K562 (cell line): Measurements from ENCODE around the gene ACAP2. TPM values are rescaled to one million over a fixed set of nuclear protein-coding genes. Genes with fewer than 3 reads are reported as not detected.

Source experiments
- GMEB1 ChIP-seq: fragments of 250-450 bp; sonication (Bioruptor Pico); IDR thresholded peaks from 2 replicates; pipeline ENCODE4 v1.4.0; 2020; ENCODE audit warnings: mild to moderate bottlenecking
- NCOA1 ChIP-seq: fragments of 450-650 bp; IDR thresholded peaks from 2 replicates; pipeline ENCODE4 v1.6.1; 2016; ENCODE audit warnings: low read depth
- NRF1 ChIP-seq, 2 experiments: fragments of 450-650 bp; IDR thresholded peaks in 1 of 2; conservative IDR thresholded peaks in 1 of 2; 2 replicates each; pipeline ENCODE4 v1.6.1; 2014; ENCODE audit warnings: mild to moderate bottlenecking in 2 of 2
- RBBP5 ChIP-seq: fragments of 200-600 bp; sonication (generic); IDR thresholded peaks from 2 replicates; pipeline ENCODE4 v1.6.1; 2012; ENCODE audit warnings: borderline replicate concordance, mild to moderate bottlenecking, low read length, control low read depth, inconsistent platforms; ENCODE audit not compliant: insufficient read depth, poor library complexity, severe bottlenecking
- RBM17 ChIP-seq: fragments of 200-400 bp; formaldehyde crosslinking; IDR thresholded peaks from 2 replicates; pipeline ENCODE4 v1.6.1; 2017; ENCODE audit warnings: low read depth, mild to moderate bottlenecking, low read length, borderline replicate concordance
- SMC3 ChIP-seq: conservative IDR thresholded peaks from 2 replicates; pipeline ENCODE4 v1.6.1; 2011; ENCODE audit warnings: low read depth, low read length, improper control_type of control experiment; ENCODE audit not compliant: insufficient read depth
- STAG1 ChIP-seq: sonication (generic); formaldehyde crosslinking; IDR thresholded peaks from 2 replicates; pipeline ENCODE4 v1.5.0; 2020; ENCODE audit warnings: missing genetic modification reagents, borderline replicate concordance
- THRAP3 ChIP-seq: fragments of 450-650 bp; IDR thresholded peaks from 2 replicates; pipeline ENCODE4 v1.6.1; 2016; ENCODE audit warnings: mild to moderate bottlenecking, inconsistent platforms, borderline replicate concordance
- ZNF212 ChIP-seq: fragments of 450-650 bp; formaldehyde crosslinking; IDR thresholded peaks from 2 replicates; pipeline ENCODE4 v1.4.0; 2020; ENCODE audit warnings: mild to moderate bottlenecking
- ZNF311 ChIP-seq: fragments of 250-450 bp; sonication (Bioruptor Pico); IDR thresholded peaks from 2 replicates; pipeline ENCODE4 v1.4.0; 2020; ENCODE audit warnings: mild to moderate bottlenecking, moderate library complexity
- ZNF318 ChIP-seq, 2 experiments: fragments of 450-650 bp; IDR thresholded peaks; 2 replicates each; pipeline ENCODE4 v1.6.1; 2016; ENCODE audit warnings: mild to moderate bottlenecking in 2 of 2, borderline replicate concordance in 1 of 2, low read depth in 1 of 2, moderate library complexity in 1 of 2
- polyA plus RNA-seq, 8 experiments: library from polyadenylated mRNA; depleted of rRNA in 4 of 8; stranded (reverse) in 5 of 8; unstranded in 3 of 8; fragments of >200 nt; fragmentation: Nextera tagmentation in 2 of 8; fragmentation: Illumina TruSeq in 1 of 8; extraction: Ambion mirVana in 2 of 8; extraction: Trizol in 1 of 8; gene quantifications; 2 replicates each; pipeline versions ENCODE4 v1.2.1 to v1.2.3, GENCODE V29; 2011 to 2014; ENCODE audit warnings: inconsistent platforms in 1 of 8, missing spikeins in 1 of 8
- total RNA-seq, 7 experiments: library from RNA; depleted of rRNA in 6 of 7; stranded (reverse); fragments of >200 nt in 6 of 7; fragmentation: Illumina TruSeq in 2 of 7; extraction: Trizol in 2 of 7; gene quantifications; 2 replicates each; pipeline versions ENCODE4 v1.2.1 to v1.2.3, GENCODE V29; 2011 to 2021; ENCODE audit warnings: low replicate concordance in 1 of 7
- TF ChIP-seq, protein P1 (sequence below), 3 experiments: fragments of 200-800 bp in 1 of 3; sonication (Bioruptor generic) in 1 of 3; sonication (generic) in 1 of 3; formaldehyde crosslinking in 1 of 3; IDR thresholded peaks; 2 replicates each; pipeline versions ENCODE4 v1.6.1 to v1.8.0; 2016 to 2022; ENCODE audit warnings: mild to moderate bottlenecking in 2 of 3, missing compliant biosample characterization in 2 of 3, missing genetic modification characterization in 2 of 3, missing genetic modification reagents in 1 of 3
- TF ChIP-seq, protein P2 (sequence below): sonication (generic); formaldehyde crosslinking; IDR thresholded peaks from 2 replicates; pipeline ENCODE4 v1.8.1; 2022; ENCODE audit warnings: missing genetic modification reagents

ACAP2 gene
- total and polyA plus RNA-seq, 9 of the 15 experiments (the other 6 are each of a cell fraction or from before 2014, with no cell fraction given) = 10.6 to 52.7 (median 34.4) TPM

- no peak for TF ChIP-seq ZNF318 (IDR thresholded peaks at IDR 0.05; ENCODE audit: borderline replicate concordance in 1 of 2, low read depth in 1 of 2)
- TF ChIP-seq THRAP3 = no peak
- no peak for TF ChIP-seq ZNF212
- TF ChIP-seq, protein P1, sequence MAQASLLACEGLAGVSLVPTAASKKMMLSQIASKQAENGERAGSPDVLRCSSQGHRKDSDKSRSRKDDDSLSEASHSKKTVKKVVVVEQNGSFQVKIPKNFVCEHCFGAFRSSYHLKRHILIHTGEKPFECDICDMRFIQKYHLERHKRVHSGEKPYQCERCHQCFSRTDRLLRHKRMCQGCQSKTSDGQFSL (CRISPR knock-in tag; IDR thresholded peaks at IDR 0.05) = no peak
- TF ChIP-seq, protein P1 (tag; IDR thresholded peaks at IDR 0.05) = no peak
- no peak for TF ChIP-seq ZNF311 (CRISPR knock-in tag)
- TF ChIP-seq, protein P2, sequence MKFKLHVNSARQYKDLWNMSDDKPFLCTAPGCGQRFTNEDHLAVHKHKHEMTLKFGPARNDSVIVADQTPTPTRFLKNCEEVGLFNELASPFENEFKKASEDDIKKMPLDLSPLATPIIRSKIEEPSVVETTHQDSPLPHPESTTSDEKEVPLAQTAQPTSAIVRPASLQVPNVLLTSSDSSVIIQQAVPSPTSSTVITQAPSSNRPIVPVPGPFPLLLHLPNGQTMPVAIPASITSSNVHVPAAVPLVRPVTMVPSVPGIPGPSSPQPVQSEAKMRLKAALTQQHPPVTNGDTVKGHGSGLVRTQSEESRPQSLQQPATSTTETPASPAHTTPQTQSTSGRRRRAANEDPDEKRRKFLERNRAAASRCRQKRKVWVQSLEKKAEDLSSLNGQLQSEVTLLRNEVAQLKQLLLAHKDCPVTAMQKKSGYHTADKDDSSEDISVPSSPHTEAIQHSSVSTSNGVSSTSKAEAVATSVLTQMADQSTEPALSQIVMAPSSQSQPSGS = no peak
- TF ChIP-seq NRF1 (conservative IDR thresholded peaks at IDR 0.05 in 1 of 2, IDR thresholded peaks at IDR 0.05 in 1 of 2) = peak; percentile 88 to 90
- TF ChIP-seq RBM17 = no peak
- TF ChIP-seq NCOA1 = no peak
- peak; percentile 69; the same call in 1 of the 2 replicates for TF ChIP-seq GMEB1 (CRISPR knock-in tag)
- no peak for TF ChIP-seq SMC3
- no peak for TF ChIP-seq STAG1 (CRISPR knock-in tag)
- peak; percentile 90 for TF ChIP-seq RBBP5
Measured at GRCh38 chr3:195442573-195443390, at the start of gene ACAP2 (continued).
